ENCODE results near the gene ZFP30. TPM values are rescaled to one million over a fixed set of nuclear protein-coding genes. Genes with fewer than 3 reads are reported as not detected.
A peak's percentile ranks its signal among the peaks of the same experiment; 100 is the strongest.

Gene ZFP30
- total and polyA plus RNA-seq, 2 of the 13 experiments (the other 11 are each of a cell fraction or from before 2014, with no cell fraction given), result 3.4 to 19.2 TPM

GRCh38 chr19:37655301-37655688 is at the start of gene ZFP30 (continued):
- TF ChIP-seq ZNF75D (CRISPR knock-in tag; IDR thresholded peaks at IDR 0.05; ENCODE audit: borderline replicate concordance) (no peak), SNAI1 (CRISPR knock-in tag; IDR thresholded peaks at IDR 0.05; ENCODE audit: borderline replicate concordance) (no peak), ZFP62 (CRISPR knock-in tag; IDR thresholded peaks at IDR 0.05) (no peak), NFE2L1 (CRISPR knock-in tag; IDR thresholded peaks at IDR 0.05; ENCODE audit: borderline replicate concordance) (no peak), NRL (CRISPR knock-in tag; IDR thresholded peaks at IDR 0.05; ENCODE audit: borderline replicate concordance) (no peak; the same call in 1 of the 2 replicates), ETV5 (CRISPR knock-in tag; IDR thresholded peaks at IDR 0.05; ENCODE audit: borderline replicate concordance) (0 out of 2 replicates have a peak, but pooled peaks have one; percentile 4), SIX4 (CRISPR knock-in tag; IDR thresholded peaks at IDR 0.05) (no peak), ZKSCAN1 (IDR thresholded peaks at IDR 0.05; ENCODE audit: low read length) (no peak), BCLAF1 (IDR thresholded peaks at IDR 0.05) (no peak), PRPF4 (IDR thresholded peaks at IDR 0.05; ENCODE audit: low read depth, low read length, poor library complexity, severe bottlenecking) (no peak), KMT2B (CRISPR knock-in tag; IDR thresholded peaks at IDR 0.05) (peak; percentile 54), ZSCAN30 (CRISPR knock-in tag; IDR thresholded peaks at IDR 0.05) (no peak), USF2 (IDR thresholded peaks at IDR 0.05; ENCODE audit: low read depth, low read length) (no peak), USF2 (CRISPR knock-in tag; IDR thresholded peaks at IDR 0.05; ENCODE audit: borderline replicate concordance) (no peak), ZNF280D (CRISPR knock-in tag; IDR thresholded peaks at IDR 0.05) (no peak), TAF1 (CRISPR knock-in tag; IDR thresholded peaks at IDR 0.05) (peak; percentile 79; the same call in 1 of the 2 replicates), ZBTB25 (CRISPR knock-in tag; IDR thresholded peaks at IDR 0.05) (peak; percentile 56), ZNF232 (CRISPR knock-in tag; IDR thresholded peaks at IDR 0.05; ENCODE audit: borderline replicate concordance) (no peak), KAT2B (IDR thresholded peaks at IDR 0.05; ENCODE audit: borderline replicate concordance, low read depth, low read length) (no peak), NFYB (CRISPR knock-in tag; IDR thresholded peaks at IDR 0.05) (no peak), RBFOX2 (IDR thresholded peaks at IDR 0.05; ENCODE audit: low read depth, low read length) (peak; percentile 82), CREM (IDR thresholded peaks at IDR 0.05) (no peak; the same call in 1 of the 2 replicates), CREM (CRISPR knock-in tag; IDR thresholded peaks at IDR 0.05) (no peak)
